H9 (cell line): ENCODE measurements around the gene LRRC3. TPM values are rescaled to one million over a fixed set of nuclear protein-coding genes. Genes with fewer than 3 reads are reported as not detected.
A peak's percentile ranks its signal among the peaks of the same experiment; 100 is the strongest.

Experiments
- DNase-seq: peaks from one replicate; pipeline ENCODE4 v3.0.0-alpha.2; 2017
- H2AFZ ChIP-seq: one replicate; pipeline ENCODE4 v1.6.1; 2013; ENCODE audit warnings: mild to moderate bottlenecking, low read length, control low read depth, moderate library complexity
- H2AK5ac ChIP-seq: 2 replicates; pipeline ENCODE4 v1.6.1; 2013; ENCODE audit warnings: low read length, control low read depth, mixed read lengths; ENCODE audit not compliant: insufficient read length
- H2BK120ac ChIP-seq: one replicate; pipeline ENCODE4 v1.6.1; 2013; ENCODE audit warnings: low read depth, mild to moderate bottlenecking, low read length, control low read depth, inconsistent platforms; ENCODE audit not compliant: poor library complexity, severe bottlenecking
- H2BK12ac ChIP-seq: 2 replicates; pipeline ENCODE4 v1.6.1; 2013; ENCODE audit warnings: low read length, control low read depth, mixed read lengths, low read depth; ENCODE audit not compliant: insufficient read length
- H2BK15ac ChIP-seq: 2 replicates; pipeline ENCODE4 v1.6.1; 2013; ENCODE audit warnings: low read depth, low read length, control low read depth
- H2BK20ac ChIP-seq: one replicate; pipeline ENCODE4 v1.6.1; 2013; ENCODE audit warnings: low read depth, mild to moderate bottlenecking, low read length, control low read depth, inconsistent platforms; ENCODE audit not compliant: poor library complexity, severe bottlenecking
- H2BK5ac ChIP-seq: 2 replicates; pipeline ENCODE4 v1.6.1; 2013; ENCODE audit warnings: low read length, control low read depth, mixed read lengths; ENCODE audit not compliant: insufficient read length
- H3K14ac ChIP-seq: 2 replicates; pipeline ENCODE4 v1.6.1; 2013; ENCODE audit warnings: low read length, control low read depth; ENCODE audit not compliant: insufficient read depth
- H3K18ac ChIP-seq: 2 replicates; pipeline ENCODE4 v1.6.1; 2013; ENCODE audit warnings: low read depth, mild to moderate bottlenecking, mixed read lengths, low read length, control low read depth; ENCODE audit not compliant: insufficient read length
- H3K23ac ChIP-seq: 2 replicates; pipeline ENCODE4 v1.6.1; 2013; ENCODE audit warnings: low read length, control low read depth, mixed read lengths, low read depth; ENCODE audit not compliant: insufficient read length
- H3K23me2 ChIP-seq: 2 replicates; pipeline ENCODE4 v1.6.1; 2013; ENCODE audit warnings: low read depth, mild to moderate bottlenecking, mixed read lengths, low read length, control low read depth; ENCODE audit not compliant: insufficient read length, poor library complexity, severe bottlenecking
- H3K27ac ChIP-seq: 2 replicates; pipeline ENCODE4 v1.5.1; 2013; ENCODE audit warnings: low read length, control low read depth, mixed read lengths, low read depth; ENCODE audit not compliant: insufficient read length
- H3K27me3 ChIP-seq: 2 replicates; pipeline ENCODE4 v1.6.1; 2013; ENCODE audit warnings: low read length, control low read depth, inconsistent platforms; ENCODE audit not compliant: insufficient read depth
- H3K4ac ChIP-seq: 2 replicates; pipeline ENCODE4 v1.6.1; 2013; ENCODE audit warnings: low read depth, mild to moderate bottlenecking, control low read depth, inconsistent platforms, low read length, moderate library complexity
- H3K4me1 ChIP-seq: 2 replicates; pipeline ENCODE4 v1.6.1; 2013; ENCODE audit warnings: low read length, control low read depth, inconsistent platforms; ENCODE audit not compliant: insufficient read depth
- H3K4me2 ChIP-seq: 2 replicates; pipeline ENCODE4 v1.6.1; 2013; ENCODE audit warnings: low read length, control low read depth, mixed read lengths; ENCODE audit not compliant: insufficient read length, insufficient read depth
- H3K56ac ChIP-seq: 2 replicates; pipeline ENCODE4 v1.6.1; 2013; ENCODE audit warnings: low read depth, mild to moderate bottlenecking, mixed read lengths, low read length, control low read depth; ENCODE audit not compliant: insufficient read length
- H3K79me1 ChIP-seq: 2 replicates; pipeline ENCODE4 v1.6.1; 2013; ENCODE audit warnings: low read depth, mild to moderate bottlenecking, moderate library complexity, low read length, control low read depth, inconsistent platforms; ENCODE audit not compliant: insufficient read depth, poor library complexity, severe bottlenecking
- H3K79me2 ChIP-seq: 2 replicates; pipeline ENCODE4 v1.6.1; 2013; ENCODE audit warnings: low read length, control low read depth, inconsistent platforms; ENCODE audit not compliant: insufficient read depth
- H3K9ac ChIP-seq: 2 replicates; pipeline ENCODE4 v1.6.1; 2013; ENCODE audit warnings: low read length, control low read depth, mixed read lengths; ENCODE audit not compliant: insufficient read length; ENCODE audit errors: extremely low read depth
- H3K9me3 ChIP-seq: one replicate; pipeline ENCODE4 v1.6.1; 2013; ENCODE audit warnings: low read depth, low read length, inconsistent platforms; ENCODE audit not compliant: control insufficient read depth
- H3T11ph ChIP-seq: one replicate; pipeline ENCODE4 v1.6.1; 2013; ENCODE audit warnings: mild to moderate bottlenecking, low read length, control low read depth, inconsistent platforms
- H4K20me1 ChIP-seq: one replicate; pipeline ENCODE4 v1.6.1; 2013; ENCODE audit not compliant: control insufficient read depth, insufficient read length, insufficient read depth
- H4K5ac ChIP-seq: 2 replicates; pipeline ENCODE4 v1.6.1; 2013; ENCODE audit warnings: low read depth, mild to moderate bottlenecking, mixed read lengths, low read length, control low read depth; ENCODE audit not compliant: insufficient read length
- H4K8ac ChIP-seq: replicated peaks from 2 replicates; pipeline ENCODE4 v1.6.1; 2013; ENCODE audit warnings: low read length, control low read depth, mixed read lengths, low read depth; ENCODE audit not compliant: insufficient read length
- H4K91ac ChIP-seq: 2 replicates; pipeline ENCODE4 v1.6.1; 2013; ENCODE audit warnings: low read depth, mild to moderate bottlenecking, moderate library complexity, mixed read lengths, low read length, control low read depth; ENCODE audit not compliant: insufficient read length
- H3K27ac Mint-ChIP-seq, 3 experiments: 2 replicates in 2 of 3; 3 replicates in 1 of 3; pipeline ENCODE4 v1.8.0; 2020 to 2021; ENCODE audit warnings: mixed read lengths in 3 of 3, mild to moderate bottlenecking in 1 of 3, moderate library complexity in 1 of 3
- H3K27me3 Mint-ChIP-seq: 2 replicates; pipeline ENCODE4 v1.8.0; 2021; ENCODE audit warnings: low read depth, mild to moderate bottlenecking, moderate library complexity, mixed read lengths
- H3K36me3 Mint-ChIP-seq, 3 experiments: 2 replicates in 2 of 3; 3 replicates in 1 of 3; pipeline ENCODE4 v1.8.0; 2020 to 2021; ENCODE audit warnings: low read depth in 3 of 3, mixed read lengths in 3 of 3; ENCODE audit not compliant: insufficient read depth in 1 of 3
- H3K4me1 Mint-ChIP-seq, 2 experiments: 2 replicates each; pipeline ENCODE4 v1.8.0; 2020; ENCODE audit warnings: mixed read lengths in 2 of 2
- H3K4me3 Mint-ChIP-seq, 2 experiments: 2 replicates in 1 of 2; 3 replicates in 1 of 2; pipeline ENCODE4 v1.8.0; 2020 to 2021; ENCODE audit warnings: mild to moderate bottlenecking in 2 of 2, mixed read lengths in 2 of 2, moderate library complexity in 1 of 2
- H3K9me3 Mint-ChIP-seq, 2 experiments: 2 replicates in 1 of 2; 3 replicates in 1 of 2; pipeline ENCODE4 v1.8.0; 2020; ENCODE audit warnings: mild to moderate bottlenecking in 2 of 2, mixed read lengths in 2 of 2, moderate library complexity in 1 of 2
- WGBS: extraction: QIAGEN DNeasy Blood & Tissue Kit; methylation state at CpG from one replicate; pipeline ENCODE4 v1.1.7; 2013; ENCODE audit warnings: missing lambda C conversion rate, low lambda C conversion rate, mixed read lengths; ENCODE audit not compliant: insufficient read length; ENCODE audit errors: extremely low coverage; 5-methylcytosine and 5-hydroxymethylcytosine counted together
- total RNA-seq: library from RNA; stranded (reverse); gene quantifications from 2 replicates; pipeline ENCODE4 v1.2.1, GENCODE V29; 2021
- TF ChIP-seq, protein P1 (sequence below): fragments of 200-600 bp; sonication (generic); conservative IDR thresholded peaks from 3 replicates; pipeline ENCODE4 v1.8.0; 2021; ENCODE audit warnings: antibody characterized with exemption, mild to moderate bottlenecking

The LRRC3 gene
- total RNA-seq, 1 experiment from 2014 or later: 3.1 TPM

GRCh38 chr21:44432841-44433790 is 22.2 kb upstream of the LRRC3 start:
- Histone ChIP-seq H2BK5ac (no peak overlapping the region), H3K23me2 (no peaks in the 10 kb centered on the region), H3K4ac (no peak overlapping the region), H2BK20ac (no peak overlapping the region), H4K8ac (no peak overlapping the region), H3K79me2 (no peaks in the 10 kb centered on the region), H3K18ac (no peak overlapping the region), H3K9ac (no peak overlapping the region), H2BK15ac (no peak overlapping the region), H3T11ph (no peak overlapping the region), H2AFZ (no peak overlapping the region), H4K5ac (no peak overlapping the region), H3K4me1 (no peaks in the 10 kb centered on the region), H3K27ac (no peak overlapping the region), H3K23ac (no peak overlapping the region), H4K20me1 (no peaks in the 10 kb centered on the region), H2AK5ac (no peak overlapping the region), H3K4me2 (no peak overlapping the region), H3K27me3 (no peaks in the 10 kb centered on the region), H3K56ac (no peak overlapping the region), H3K9me3 (no peaks in the 10 kb centered on the region), H2BK12ac (no peak overlapping the region), H3K79me1 (no peaks in the 10 kb centered on the region), H4K91ac (no peak overlapping the region), H2BK120ac (no peak overlapping the region), H3K14ac (no peak overlapping the region)
- TF ChIP-seq, protein P1, sequence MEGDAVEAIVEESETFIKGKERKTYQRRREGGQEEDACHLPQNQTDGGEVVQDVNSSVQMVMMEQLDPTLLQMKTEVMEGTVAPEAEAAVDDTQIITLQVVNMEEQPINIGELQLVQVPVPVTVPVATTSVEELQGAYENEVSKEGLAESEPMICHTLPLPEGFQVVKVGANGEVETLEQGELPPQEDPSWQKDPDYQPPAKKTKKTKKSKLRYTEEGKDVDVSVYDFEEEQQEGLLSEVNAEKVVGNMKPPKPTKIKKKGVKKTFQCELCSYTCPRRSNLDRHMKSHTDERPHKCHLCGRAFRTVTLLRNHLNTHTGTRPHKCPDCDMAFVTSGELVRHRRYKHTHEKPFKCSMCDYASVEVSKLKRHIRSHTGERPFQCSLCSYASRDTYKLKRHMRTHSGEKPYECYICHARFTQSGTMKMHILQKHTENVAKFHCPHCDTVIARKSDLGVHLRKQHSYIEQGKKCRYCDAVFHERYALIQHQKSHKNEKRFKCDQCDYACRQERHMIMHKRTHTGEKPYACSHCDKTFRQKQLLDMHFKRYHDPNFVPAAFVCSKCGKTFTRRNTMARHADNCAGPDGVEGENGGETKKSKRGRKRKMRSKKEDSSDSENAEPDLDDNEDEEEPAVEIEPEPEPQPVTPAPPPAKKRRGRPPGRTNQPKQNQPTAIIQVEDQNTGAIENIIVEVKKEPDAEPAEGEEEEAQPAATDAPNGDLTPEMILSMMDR: no peak
- no peak overlapping the region; a peak in 1 of 5 replicates for H3K4me3 Mint-ChIP-seq
- WGBS: no CpG with 5 or more reads among the region's 34 CpGs
- DNase-seq: peak; percentile 25
- H3K27me3 Mint-ChIP-seq: no peaks in the 10 kb centered on the region; the same call in 1 of the 2 replicates
- H3K4me1 Mint-ChIP-seq: no peaks in the 10 kb centered on the region
- no peaks in the 10 kb centered on the region; a peak in 1 of 7 replicates for H3K36me3 Mint-ChIP-seq
- peaks cover 10 to 16% of the 10 kb centered on the region in 2 experiments; a peak in 4 of 5 replicates for H3K9me3 Mint-ChIP-seq
- no peak overlapping the region for H3K27ac Mint-ChIP-seq
